ENCODE data around the gene PHAX. TPM values are rescaled to one million over a fixed set of nuclear protein-coding genes. Genes with fewer than 3 reads are reported as not detected.

The PHAX gene
- total RNA-seq, 4 donors from 2014 or later: 33.3 to 50.6 (median 38.4) TPM

- in situ Hi-C loops (cut with MboI; ENCODE audit: low sequenced_read_pairs in 4 of 4): loop anchor here (5.0 to 10.0 kb wide), 2 partner anchors 107 to 109 kb away; no protein-coding TSS in a partner anchor
- intact Hi-C loops (cut with DNase I; ENCODE audit: low total_unique reads): loop anchor here (5.0 kb wide), 1 partner anchor 132 kb away; no protein-coding TSS in a partner anchor
- ATAC-seq: no peak
Observed at GRCh38 chr5:126675338-126675737, 74.6 kb downstream of the PHAX start.

GRCh38 chr5:126676195-126676624 lies 75.5 kb downstream of the PHAX start:
- ATAC-seq: peak; percentile 72 to 91
- H3K4me3 ChIP-seq: no peak overlapping the region

More at GRCh38 chr5:126675338-126675737, 74.6 kb downstream of the PHAX start:
- no peak overlapping the region for H3K27ac ChIP-seq
- no peaks in the 10 kb centered on the region for H3K4me1 ChIP-seq
- H3K27me3 ChIP-seq: no peaks in the 10 kb centered on the region
- no peak for DNase-seq
- no peaks in the 10 kb centered on the region for H3K36me3 ChIP-seq
- TF ChIP-seq POLR2A (IDR thresholded peaks at IDR 0.05) (no peak), CTCF (IDR thresholded peaks at IDR 0.05 in 4 of 5, conservative IDR thresholded peaks at IDR 0.05 in 1 of 5) (no peak)
- H3K9me3 ChIP-seq: no peaks in the 10 kb centered on the region
- H3K4me3 ChIP-seq: no peak overlapping the region

More at GRCh38 chr5:126676195-126676624, 75.5 kb downstream of the PHAX start:
- TF ChIP-seq CTCF (IDR thresholded peaks at IDR 0.05 in 4 of 5, conservative IDR thresholded peaks at IDR 0.05 in 1 of 5) (peak; percentile 63 to 83 (median 77)), POLR2A (IDR thresholded peaks at IDR 0.05) (no peak)
- in situ Hi-C loops (cut with MboI; ENCODE audit: low sequenced_read_pairs in 4 of 4) (loop anchor here (5.0 to 10.0 kb wide), 2 partner anchors 106 to 109 kb away; no protein-coding TSS in a partner anchor), intact Hi-C loops (cut with DNase I; ENCODE audit: low total_unique reads) (loop anchor here (1.0 to 5.0 kb wide), 2 partner anchors 104 to 131 kb away; no protein-coding TSS in a partner anchor)
- Histone ChIP-seq H3K9me3 (no peaks in the 10 kb centered on the region), H3K27me3 (no peaks in the 10 kb centered on the region), H3K36me3 (no peaks in the 10 kb centered on the region), H3K27ac (no peak overlapping the region), H3K4me1 (no peaks in the 10 kb centered on the region)
- peak; percentile 22 to 27 for DNase-seq

Other genes starting within 250 kb of the PHAX start
- gene GRAMD2B, start 177.5 kb upstream of the PHAX start, total RNA-seq: 10 to 100 TPM in 1 of 4 donors, 1 to 10 TPM in 3; 4.6 to 10.4 (median 8.9) TPM
- gene ALDH7A1, start 5.7 kb upstream of the PHAX start, total RNA-seq: 1 to 10 TPM; 2.7 to 6.3 (median 4.7) TPM
- gene LMNB1, start 176.2 kb downstream of the PHAX start, total RNA-seq: 1 to 10 TPM in 2 of 4 donors, under 1 TPM in 1, not detected in 1; 0.51 to 4.1 (median 2.4) TPM

Measured in gastrocnemius medialis (tissue), 4 donors.